ENCODE data around the gene NLGN1.

The NLGN1 gene

GRCh38 chr3:174318181-174318580 is 920.6 kb downstream of the NLGN1 start:
- H3K4me1 Mint-ChIP-seq (ENCODE audit: low read depth), result no peaks in the 10 kb centered on the region
- H3K27me3 Mint-ChIP-seq (ENCODE audit: low read depth), result no peaks in the 10 kb centered on the region
- no peaks in the 10 kb centered on the region for H3K36me3 Mint-ChIP-seq (ENCODE audit: low read depth)
- H3K9me3 Mint-ChIP-seq, result peaks cover 4% of the 10 kb centered on the region
- no peak overlapping the region for H3K27ac Mint-ChIP-seq
- no peak overlapping the region for H3K4me3 Mint-ChIP-seq

- Mint-ChIP-seq H3K27ac (no peak overlapping the region), H3K4me3 (no peak overlapping the region), H3K4me1 (ENCODE audit: low read depth) (no peaks in the 10 kb centered on the region), H3K9me3 (peaks cover 4% of the 10 kb centered on the region), H3K27me3 (ENCODE audit: low read depth) (no peaks in the 10 kb centered on the region), H3K36me3 (ENCODE audit: low read depth) (no peaks in the 10 kb centered on the region)
Observed at GRCh38 chr3:174321548-174321947, 924.0 kb downstream of the NLGN1 start.

GRCh38 chr3:174322789-174323188 is 925.2 kb downstream of the NLGN1 start:
- H3K27me3 Mint-ChIP-seq (ENCODE audit: low read depth), result no peaks in the 10 kb centered on the region
- H3K36me3 Mint-ChIP-seq (ENCODE audit: low read depth), result no peaks in the 10 kb centered on the region
- no peaks in the 10 kb centered on the region for H3K4me1 Mint-ChIP-seq (ENCODE audit: low read depth)
- H3K9me3 Mint-ChIP-seq, result peaks cover 4% of the 10 kb centered on the region
- no peak overlapping the region for H3K4me3 Mint-ChIP-seq
- no peak overlapping the region for H3K27ac Mint-ChIP-seq

- H3K27ac Mint-ChIP-seq, result no peak overlapping the region
- H3K4me3 Mint-ChIP-seq, result no peak overlapping the region
- H3K27me3 Mint-ChIP-seq (ENCODE audit: low read depth), result no peaks in the 10 kb centered on the region
- no peaks in the 10 kb centered on the region for H3K4me1 Mint-ChIP-seq (ENCODE audit: low read depth)
- H3K9me3 Mint-ChIP-seq, result peaks cover 8% of the 10 kb centered on the region
- H3K36me3 Mint-ChIP-seq (ENCODE audit: low read depth), result no peaks in the 10 kb centered on the region
Observed at GRCh38 chr3:174325171-174325570, 927.6 kb downstream of the NLGN1 start.

DNA sequence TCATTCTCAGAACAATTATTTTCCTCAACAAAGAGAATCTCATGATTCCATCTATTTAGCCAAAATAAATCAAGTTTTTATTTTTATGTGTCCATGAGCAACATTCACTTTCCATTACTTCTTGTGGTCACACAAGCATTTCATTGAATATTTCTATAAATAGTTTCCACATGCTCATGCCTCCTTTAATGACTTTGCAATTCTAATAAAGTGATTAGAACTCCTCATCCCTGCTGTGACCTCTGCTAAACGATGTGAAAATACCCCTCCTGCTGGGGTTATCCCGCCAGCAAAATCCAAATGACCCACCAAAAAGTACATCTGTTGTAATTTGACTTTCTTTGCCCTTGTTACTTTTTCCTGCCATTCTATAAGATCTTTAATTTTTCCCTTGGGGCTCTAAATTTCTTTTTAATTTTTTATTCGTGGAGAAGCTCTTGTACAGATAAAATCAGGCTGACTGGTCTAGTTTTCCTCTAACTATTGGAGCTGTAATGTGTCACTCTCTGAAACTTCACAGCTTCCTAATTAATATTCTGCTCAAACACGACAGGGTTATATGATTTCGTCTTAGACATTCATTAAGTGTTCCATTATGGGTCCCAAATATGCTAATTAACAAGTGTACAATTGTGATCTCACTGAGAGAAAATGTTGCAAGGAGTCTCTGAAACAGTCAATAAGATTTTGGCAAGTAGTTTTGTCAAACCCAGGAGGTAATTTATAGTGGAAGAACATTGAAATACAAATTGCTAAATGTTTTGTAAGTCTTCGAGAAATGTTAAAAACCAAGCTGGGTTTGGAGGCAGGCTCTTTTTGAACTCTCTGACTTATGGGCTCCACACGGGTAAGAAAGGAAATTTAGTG is 928.5 kb downstream of the NLGN1 start:
- no peak overlapping the region for H3K27ac Mint-ChIP-seq
- no peaks in the 10 kb centered on the region for H3K36me3 Mint-ChIP-seq (ENCODE audit: low read depth)
- peaks cover 8% of the 10 kb centered on the region for H3K9me3 Mint-ChIP-seq
- no peaks in the 10 kb centered on the region for H3K27me3 Mint-ChIP-seq (ENCODE audit: low read depth)
- no peak overlapping the region for H3K4me3 Mint-ChIP-seq
- H3K4me1 Mint-ChIP-seq (ENCODE audit: low read depth), result no peaks in the 10 kb centered on the region

DNA sequence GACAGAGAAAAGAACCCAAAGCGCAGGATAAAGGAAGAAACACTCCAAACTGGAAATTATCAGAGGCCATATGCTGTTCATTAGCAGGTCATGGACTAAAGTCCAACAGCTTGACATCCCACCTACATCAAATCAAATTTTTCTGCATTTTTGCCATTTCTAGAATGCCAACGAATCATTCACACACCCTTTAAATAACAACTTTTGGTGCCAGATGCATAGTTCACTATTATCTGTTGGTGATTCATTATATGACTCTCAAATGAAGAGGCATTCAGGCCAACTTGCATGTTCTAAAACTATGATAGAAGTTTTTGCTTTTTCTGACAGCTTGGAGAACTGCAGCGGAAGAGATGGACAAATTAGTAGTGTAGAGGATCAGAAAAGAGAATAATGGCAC is 931.8 kb downstream of the NLGN1 start:
- H3K4me3 Mint-ChIP-seq, result no peak overlapping the region
- no peaks in the 10 kb centered on the region for H3K36me3 Mint-ChIP-seq (ENCODE audit: low read depth)
- no peaks in the 10 kb centered on the region for H3K4me1 Mint-ChIP-seq (ENCODE audit: low read depth)
- peaks cover 8% of the 10 kb centered on the region for H3K9me3 Mint-ChIP-seq
- no peaks in the 10 kb centered on the region for H3K27me3 Mint-ChIP-seq (ENCODE audit: low read depth)
- no peak overlapping the region for H3K27ac Mint-ChIP-seq

- H3K4me3 Mint-ChIP-seq, result no peak overlapping the region
- no peaks in the 10 kb centered on the region for H3K36me3 Mint-ChIP-seq (ENCODE audit: low read depth)
- no peak overlapping the region for H3K27ac Mint-ChIP-seq
- H3K9me3 Mint-ChIP-seq, result peaks cover 8% of the 10 kb centered on the region
- no peaks in the 10 kb centered on the region for H3K27me3 Mint-ChIP-seq (ENCODE audit: low read depth)
- H3K4me1 Mint-ChIP-seq (ENCODE audit: low read depth), result no peaks in the 10 kb centered on the region
Observed at GRCh38 chr3:174330303-174330702, 932.8 kb downstream of the NLGN1 start.

- Mint-ChIP-seq H3K27ac (no peak overlapping the region), H3K4me1 (ENCODE audit: low read depth) (no peaks in the 10 kb centered on the region), H3K4me3 (no peak overlapping the region), H3K36me3 (ENCODE audit: low read depth) (no peaks in the 10 kb centered on the region), H3K27me3 (ENCODE audit: low read depth) (no peaks in the 10 kb centered on the region), H3K9me3 (peaks cover 8% of the 10 kb centered on the region)
Observed at GRCh38 chr3:174331095-174331800, 933.7 kb downstream of the NLGN1 start.

DNA sequence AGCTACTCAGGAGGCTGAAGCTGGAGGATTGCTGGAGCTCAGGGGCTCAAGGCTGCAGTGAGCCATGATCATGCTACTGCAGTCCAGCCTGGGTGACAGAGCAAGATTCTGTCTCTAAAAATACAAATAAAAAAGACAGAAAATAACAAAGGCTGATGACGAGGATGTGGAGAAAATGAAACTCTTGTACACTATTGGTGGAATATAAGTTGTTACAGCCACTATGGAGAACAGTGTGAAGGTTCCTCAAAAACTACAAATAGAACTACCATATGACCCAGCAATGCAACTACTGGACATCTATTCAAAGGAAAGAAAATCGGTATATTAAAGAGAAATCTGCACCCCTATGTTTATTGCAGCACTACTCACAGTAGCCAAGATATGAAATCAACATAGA is 934.8 kb downstream of the NLGN1 start:
- no peaks in the 10 kb centered on the region for H3K36me3 Mint-ChIP-seq (ENCODE audit: low read depth)
- H3K27me3 Mint-ChIP-seq (ENCODE audit: low read depth), result no peaks in the 10 kb centered on the region
- no peak overlapping the region for H3K27ac Mint-ChIP-seq
- no peaks in the 10 kb centered on the region for H3K4me1 Mint-ChIP-seq (ENCODE audit: low read depth)
- H3K9me3 Mint-ChIP-seq, result peaks cover 8% of the 10 kb centered on the region
- H3K4me3 Mint-ChIP-seq, result no peak overlapping the region

- peaks cover 8% of the 10 kb centered on the region for H3K9me3 Mint-ChIP-seq
- H3K27me3 Mint-ChIP-seq (ENCODE audit: low read depth), result no peaks in the 10 kb centered on the region
- H3K36me3 Mint-ChIP-seq (ENCODE audit: low read depth), result no peaks in the 10 kb centered on the region
- no peak overlapping the region for H3K4me3 Mint-ChIP-seq
- no peaks in the 10 kb centered on the region for H3K4me1 Mint-ChIP-seq (ENCODE audit: low read depth)
- H3K27ac Mint-ChIP-seq, result no peak overlapping the region
Observed at GRCh38 chr3:174333640-174334039, 936.1 kb downstream of the NLGN1 start.

GRCh38 chr3:174334111-174334510 is 936.6 kb downstream of the NLGN1 start:
- H3K4me3 Mint-ChIP-seq, result no peak overlapping the region
- peaks cover 5% of the 10 kb centered on the region for H3K9me3 Mint-ChIP-seq
- H3K36me3 Mint-ChIP-seq (ENCODE audit: low read depth), result no peaks in the 10 kb centered on the region
- no peak overlapping the region for H3K27ac Mint-ChIP-seq
- H3K27me3 Mint-ChIP-seq (ENCODE audit: low read depth), result no peaks in the 10 kb centered on the region
- no peaks in the 10 kb centered on the region for H3K4me1 Mint-ChIP-seq (ENCODE audit: low read depth)

DNA sequence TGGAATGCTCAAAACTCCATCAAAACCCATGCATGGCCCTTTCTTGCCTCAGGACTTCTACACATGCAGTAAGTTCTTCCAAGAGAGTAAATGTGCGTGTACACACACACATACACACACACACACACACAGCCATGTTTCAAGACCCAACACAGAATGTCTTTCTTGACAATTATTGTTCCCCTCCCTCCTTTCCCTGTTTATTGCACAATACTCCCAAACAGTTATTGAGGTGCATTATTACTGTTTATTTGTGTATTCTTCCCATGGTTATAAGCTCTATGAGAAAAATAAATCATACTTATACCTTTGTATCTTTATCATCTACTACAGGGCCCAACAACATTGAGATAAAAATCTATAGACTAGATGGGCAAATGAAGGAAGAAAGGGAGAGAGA is 937.8 kb downstream of the NLGN1 start:
- no peaks in the 10 kb centered on the region for H3K4me1 Mint-ChIP-seq (ENCODE audit: low read depth)
- H3K9me3 Mint-ChIP-seq, result peaks cover 3% of the 10 kb centered on the region
- H3K36me3 Mint-ChIP-seq (ENCODE audit: low read depth), result no peaks in the 10 kb centered on the region
- no peaks in the 10 kb centered on the region for H3K27me3 Mint-ChIP-seq (ENCODE audit: low read depth)
- H3K27ac Mint-ChIP-seq, result no peak overlapping the region
- no peak overlapping the region for H3K4me3 Mint-ChIP-seq

DNA sequence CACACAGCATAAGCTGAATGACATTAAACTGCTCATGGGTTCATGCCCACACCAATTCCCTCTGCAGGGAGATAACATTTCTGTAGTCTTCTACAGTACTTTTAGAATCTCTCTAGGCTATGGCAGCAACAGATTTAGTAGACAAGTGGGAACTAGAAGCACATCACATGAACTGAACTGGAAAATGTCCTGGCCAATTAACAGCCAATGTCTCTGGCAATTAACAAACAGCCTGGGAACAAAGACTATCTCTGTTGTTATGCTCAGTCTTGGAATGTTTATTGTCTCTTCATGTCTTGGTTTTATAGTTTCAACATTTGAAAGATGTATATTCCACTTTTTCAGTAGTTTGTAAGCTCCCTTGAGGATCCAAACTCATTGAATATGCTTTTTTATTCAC is 938.4 kb downstream of the NLGN1 start:
- Mint-ChIP-seq H3K36me3 (ENCODE audit: low read depth) (no peaks in the 10 kb centered on the region), H3K4me3 (no peak overlapping the region), H3K4me1 (ENCODE audit: low read depth) (no peaks in the 10 kb centered on the region), H3K9me3 (peaks cover 1% of the 10 kb centered on the region), H3K27ac (no peak overlapping the region), H3K27me3 (ENCODE audit: low read depth) (no peaks in the 10 kb centered on the region)

Data from T-helper 1 cell treated with Interleukin-12 subunit alpha and Interleukin-12 subunit beta and Interleukin-4 antibody, amounts not matched to agents 30 μg/mL and 1 μg/mL, for 36 hours (primary cell).